Memory B cell (primary cell): Measurements from ENCODE around the gene C4A.

Source experiments
- ATAC-seq: fragments of 150-1000 bp; cut with Tn5 transposase; 2 replicates; pipeline ENCODE4 v1.10.0; 2021; ENCODE audit warnings: low read depth, mild to moderate bottlenecking, moderate library complexity
- DNase-seq, 2 donors: peaks; one replicate each; pipeline ENCODE4 v3.0.0; 2022; ENCODE audit warnings: low spot score in 2 of 2
- H3K27ac Mint-ChIP-seq: one replicate; pipeline ENCODE4 v1.8.0; 2022; ENCODE audit warnings: mild to moderate bottlenecking, moderate library complexity, mixed read lengths
- H3K27me3 Mint-ChIP-seq: one replicate; pipeline ENCODE4 v1.8.0; 2022; ENCODE audit warnings: mixed read lengths
- H3K36me3 Mint-ChIP-seq: one replicate; pipeline ENCODE4 v1.8.0; 2022; ENCODE audit warnings: mild to moderate bottlenecking, mixed read lengths
- H3K4me1 Mint-ChIP-seq: one replicate; pipeline ENCODE4 v1.8.0; 2022; ENCODE audit warnings: mixed read lengths
- H3K4me3 Mint-ChIP-seq: one replicate; pipeline ENCODE4 v1.8.0; 2022; ENCODE audit warnings: mild to moderate bottlenecking, moderate library complexity, mixed read lengths
- H3K9me3 Mint-ChIP-seq: one replicate; pipeline ENCODE4 v1.8.0; 2022; ENCODE audit warnings: mixed read lengths

C4A gene

DNA sequence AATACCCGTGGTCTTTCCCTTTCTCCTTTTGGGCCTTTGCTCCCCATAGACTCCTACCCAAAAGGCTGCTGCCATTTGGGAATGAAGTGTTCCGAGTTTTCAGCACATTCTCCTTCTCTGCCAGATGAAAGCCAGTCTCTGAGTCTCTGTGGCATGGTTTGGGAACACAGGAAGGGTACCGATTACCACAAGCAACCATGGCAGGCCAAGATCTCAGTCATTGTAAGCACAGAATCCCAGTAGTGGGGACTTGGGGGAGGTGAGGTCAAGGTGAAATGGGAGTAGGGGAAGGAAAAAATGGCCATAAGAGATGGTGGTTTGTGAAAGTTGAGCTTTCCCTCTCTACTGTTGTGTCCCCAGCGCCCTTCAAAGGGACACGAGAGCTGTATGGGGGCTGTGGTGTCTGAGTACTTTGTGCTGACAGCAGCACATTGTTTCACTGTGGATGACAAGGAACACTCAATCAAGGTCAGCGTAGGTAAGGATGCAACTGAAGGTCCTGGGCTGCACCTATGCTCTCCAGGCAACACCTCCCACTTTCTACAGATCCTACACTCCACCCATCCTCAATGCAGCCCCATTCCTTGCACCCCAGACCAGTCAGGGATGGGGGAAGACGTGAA lies 31.8 kb upstream of the C4A start:
- Mint-ChIP-seq H3K27ac (no peak overlapping the region), H3K27me3 (no peaks in the 10 kb centered on the region), H3K4me3 (no peak overlapping the region), H3K4me1 (peaks cover 2% of the 10 kb centered on the region), H3K9me3 (no peaks in the 10 kb centered on the region), H3K36me3 (peaks cover 21% of the 10 kb centered on the region)
- DNase-seq (no peak), ATAC-seq (no peak)

DNA sequence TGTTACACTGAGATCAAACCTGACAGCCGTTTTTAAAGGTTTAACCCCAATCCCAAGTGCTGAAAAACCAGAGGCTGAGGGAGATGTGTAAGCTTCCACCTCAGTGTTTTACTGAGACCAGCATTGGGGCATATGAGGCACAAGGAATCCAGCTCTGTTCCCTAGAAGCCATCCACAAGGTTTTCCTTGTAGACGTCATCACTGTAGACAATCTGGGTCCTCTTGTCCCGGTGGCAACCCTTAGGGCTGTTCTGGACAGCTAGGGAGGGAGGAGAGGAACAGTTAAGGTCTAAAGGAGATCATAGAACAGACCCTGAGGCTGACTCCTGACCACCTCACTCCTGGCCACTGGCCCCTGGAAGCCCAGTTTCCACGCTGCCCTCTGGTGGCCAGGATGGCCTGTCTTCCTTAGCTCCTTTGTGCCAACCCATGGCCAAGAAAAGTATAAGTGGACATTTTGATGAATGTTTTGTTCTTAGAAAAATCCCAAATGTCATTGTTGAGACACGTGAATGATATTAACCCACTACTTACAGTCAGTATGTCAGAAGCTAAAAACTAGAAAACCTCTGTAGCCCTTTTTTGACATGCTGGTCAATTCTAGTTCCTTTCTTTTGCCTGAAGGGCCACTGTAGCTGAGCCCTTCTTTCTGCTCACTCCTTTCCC lies 29.6 kb upstream of the C4A start:
- peak overlapping the region; percentile 67 for H3K27ac Mint-ChIP-seq
- H3K9me3 Mint-ChIP-seq, result no peaks in the 10 kb centered on the region
- no peak overlapping the region for H3K4me3 Mint-ChIP-seq
- peaks cover 23% of the 10 kb centered on the region for H3K36me3 Mint-ChIP-seq
- ATAC-seq (peak; percentile 35), DNase-seq (no peak)
- peaks cover 2% of the 10 kb centered on the region for H3K4me1 Mint-ChIP-seq
- no peaks in the 10 kb centered on the region for H3K27me3 Mint-ChIP-seq

DNA sequence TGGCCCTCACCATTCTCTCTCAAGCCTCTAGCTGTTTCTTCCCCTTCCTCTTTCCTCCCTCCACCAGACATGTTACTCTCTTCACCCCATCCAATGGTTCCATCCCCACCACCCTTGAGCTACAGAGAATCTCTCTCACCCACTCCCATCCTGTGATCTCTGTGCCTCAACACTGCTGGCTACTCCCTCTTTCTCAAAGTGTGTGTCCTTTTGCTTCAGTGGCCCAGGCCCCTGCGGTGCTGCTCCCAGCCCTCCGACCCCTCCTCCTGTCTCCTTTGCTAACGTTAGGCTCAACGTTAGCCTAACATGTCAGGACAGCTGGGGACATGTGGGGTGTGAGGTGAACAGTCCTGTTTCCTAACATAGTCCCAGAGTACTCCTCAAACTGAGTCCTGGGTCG lies 29.0 kb upstream of the C4A start:
- H3K4me3 Mint-ChIP-seq, result no peak overlapping the region
- H3K4me1 Mint-ChIP-seq, result peaks cover 2% of the 10 kb centered on the region
- peak overlapping the region; percentile 67 for H3K27ac Mint-ChIP-seq
- DNase-seq, result no peak
- H3K9me3 Mint-ChIP-seq, result no peaks in the 10 kb centered on the region
- H3K27me3 Mint-ChIP-seq, result no peaks in the 10 kb centered on the region
- ATAC-seq, result no peak
- H3K36me3 Mint-ChIP-seq, result peaks cover 23% of the 10 kb centered on the region

- peaks cover 8% of the 10 kb centered on the region for H3K4me1 Mint-ChIP-seq
- ATAC-seq (no peak), DNase-seq (no peak)
- no peaks in the 10 kb centered on the region for H3K9me3 Mint-ChIP-seq
- H3K27ac Mint-ChIP-seq, result peak overlapping the region; percentile 77
- no peaks in the 10 kb centered on the region for H3K27me3 Mint-ChIP-seq
- H3K4me3 Mint-ChIP-seq, result no peak overlapping the region
- peaks cover 23% of the 10 kb centered on the region for H3K36me3 Mint-ChIP-seq
These were observed 27.3 kb upstream of the C4A start for GRCh38 chr6:31954511-31954910.

- H3K4me1 Mint-ChIP-seq, result peaks cover 13% of the 10 kb centered on the region
- H3K9me3 Mint-ChIP-seq, result no peaks in the 10 kb centered on the region
- H3K27me3 Mint-ChIP-seq, result no peaks in the 10 kb centered on the region
- H3K36me3 Mint-ChIP-seq, result peaks cover 29% of the 10 kb centered on the region
- no peak overlapping the region for H3K4me3 Mint-ChIP-seq
- H3K27ac Mint-ChIP-seq, result no peak overlapping the region
- ATAC-seq, result no peak
- DNase-seq, result no peak
These were observed 25.1 kb upstream of the C4A start for GRCh38 chr6:31956796-31957195.

- DNase-seq (no peak), ATAC-seq (no peak)
- Mint-ChIP-seq H3K9me3 (no peaks in the 10 kb centered on the region), H3K4me1 (peaks cover 17% of the 10 kb centered on the region), H3K27ac (peak overlapping the region; percentile 94), H3K27me3 (no peaks in the 10 kb centered on the region), H3K36me3 (peaks cover 36% of the 10 kb centered on the region), H3K4me3 (peak overlapping the region; percentile 93)
These were observed 23.5 kb upstream of the C4A start for GRCh38 chr6:31958412-31958740.

GRCh38 chr6:31958741-31959739 lies 22.8 kb upstream of the C4A start, which contains the start of the genes NELFE and SKIC2:
TSS of gene NELFE (minus strand) at chr6:31958971. CDS start at chr6:31958446, 525 bp downstream.
TSS of gene SKIC2 (plus strand) at chr6:31959175. CDS start at chr6:31959193, 18 bp downstream.
- Mint-ChIP-seq H3K4me1 (peaks cover 17% of the 10 kb centered on the region), H3K4me3 (peak within 1 kb of the TSS; percentile 93), H3K36me3 (peaks cover 35% of the 10 kb centered on the region), H3K9me3 (no peaks in the 10 kb centered on the region), H3K27me3 (no peaks in the 10 kb centered on the region), H3K27ac (peak within 1 kb of the TSS; percentile 94)
- DNase-seq (peak; percentile 97 to 98), ATAC-seq (peak; percentile 97)

- Mint-ChIP-seq H3K27me3 (no peaks in the 10 kb centered on the region), H3K4me1 (peaks cover 19% of the 10 kb centered on the region), H3K9me3 (no peaks in the 10 kb centered on the region), H3K27ac (peak overlapping the region; percentile 62), H3K36me3 (peaks cover 36% of the 10 kb centered on the region), H3K4me3 (no peak overlapping the region)
- ATAC-seq, result no peak
- DNase-seq, result no peak
These were observed 20.2 kb upstream of the C4A start for GRCh38 chr6:31961616-31962015.

GRCh38 chr6:31963921-31964320 lies 17.9 kb upstream of the C4A start:
- Mint-ChIP-seq H3K4me3 (no peak overlapping the region), H3K27me3 (no peaks in the 10 kb centered on the region), H3K36me3 (peaks cover 49% of the 10 kb centered on the region), H3K27ac (no peak overlapping the region), H3K4me1 (peaks cover 17% of the 10 kb centered on the region), H3K9me3 (no peaks in the 10 kb centered on the region)
- no peak for DNase-seq
- ATAC-seq, result no peak

DNA sequence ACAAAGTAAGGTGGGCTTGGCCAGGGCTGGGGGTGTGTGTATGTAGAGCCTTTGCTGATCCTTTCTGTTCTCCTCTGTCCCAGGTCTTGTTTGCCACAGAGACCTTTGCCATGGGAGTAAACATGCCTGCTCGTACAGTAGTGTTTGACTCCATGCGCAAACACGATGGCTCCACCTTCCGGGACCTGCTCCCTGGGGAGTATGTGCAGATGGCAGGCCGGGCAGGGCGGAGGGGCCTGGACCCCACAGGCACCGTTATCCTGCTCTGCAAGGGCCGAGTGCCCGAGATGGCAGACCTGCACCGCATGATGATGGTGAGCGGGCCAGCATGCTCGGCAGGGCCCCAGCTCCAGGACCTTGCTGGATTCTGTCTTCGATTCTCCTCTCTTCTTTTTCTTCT lies 16.2 kb upstream of the C4A start:
- no peak for ATAC-seq
- peaks cover 55% of the 10 kb centered on the region for H3K36me3 Mint-ChIP-seq

GRCh38 chr6:31966506-31966905 lies 15.4 kb upstream of the C4A start:
- Mint-ChIP-seq H3K4me1 (peaks cover 20% of the 10 kb centered on the region), H3K36me3 (peaks cover 49% of the 10 kb centered on the region), H3K27me3 (no peaks in the 10 kb centered on the region), H3K9me3 (no peaks in the 10 kb centered on the region), H3K27ac (peak overlapping the region; percentile 65), H3K4me3 (no peak overlapping the region)
- DNase-seq (no peak), ATAC-seq (no peak)

More for the DNA sequence above, 16.2 kb upstream of the C4A start:
- Mint-ChIP-seq H3K27ac (no peak overlapping the region), H3K4me3 (no peak overlapping the region), H3K9me3 (no peaks in the 10 kb centered on the region), H3K27me3 (no peaks in the 10 kb centered on the region), H3K4me1 (peaks cover 17% of the 10 kb centered on the region)
- no peak for DNase-seq

DNA sequence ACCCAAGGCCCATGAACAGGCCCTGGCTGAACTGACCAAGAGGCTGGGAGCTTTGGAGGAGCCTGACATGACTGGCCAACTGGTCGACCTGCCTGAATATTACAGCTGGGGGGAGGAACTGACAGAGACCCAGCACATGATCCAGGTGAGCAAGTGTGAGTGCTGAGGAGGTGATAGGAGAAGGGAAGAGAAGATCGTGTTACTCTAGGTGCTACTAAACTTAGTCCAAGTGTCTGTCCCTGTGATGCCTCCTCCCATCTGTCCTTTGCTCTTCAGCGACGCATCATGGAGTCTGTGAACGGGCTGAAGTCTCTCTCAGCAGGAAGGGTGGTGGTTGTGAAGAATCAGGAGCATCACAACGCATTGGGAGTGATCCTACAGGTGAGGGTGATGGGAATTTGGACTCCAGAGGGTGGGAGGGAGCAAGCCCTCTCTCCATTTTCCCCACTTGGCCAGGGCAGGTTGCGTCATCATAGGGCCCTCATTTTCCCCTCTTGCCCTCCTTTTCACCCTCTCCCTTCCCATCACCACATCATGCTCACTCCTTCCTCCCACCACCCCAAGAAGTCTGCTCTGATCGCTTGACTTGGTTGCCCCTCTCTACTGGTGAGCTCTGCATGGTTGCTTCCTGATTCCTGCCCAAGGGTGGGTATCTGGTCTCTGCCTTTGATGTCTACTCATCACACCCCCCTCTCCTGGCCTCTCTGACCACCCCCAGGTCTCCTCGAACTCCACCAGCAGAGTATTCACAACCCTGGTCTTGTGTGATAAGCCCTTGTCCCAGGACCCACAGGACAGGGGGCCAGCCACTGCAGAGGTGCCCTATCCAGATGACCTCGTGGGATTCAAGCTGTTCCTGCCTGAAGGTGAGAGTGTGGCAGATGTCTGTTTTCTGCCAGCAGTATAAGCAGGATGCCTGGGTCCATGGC lies 14.6 kb upstream of the C4A start:
- no peak for ATAC-seq
- Mint-ChIP-seq H3K36me3 (peaks cover 41% of the 10 kb centered on the region), H3K4me3 (no peak overlapping the region), H3K27ac (peak overlapping the region; percentile 65), H3K27me3 (no peaks in the 10 kb centered on the region), H3K4me1 (peaks cover 23% of the 10 kb centered on the region), H3K9me3 (no peaks in the 10 kb centered on the region)
- no peak for DNase-seq

- peaks cover 25% of the 10 kb centered on the region for H3K4me1 Mint-ChIP-seq
- ATAC-seq, result no peak
- H3K4me3 Mint-ChIP-seq, result no peak overlapping the region
- H3K9me3 Mint-ChIP-seq, result no peaks in the 10 kb centered on the region
- peak overlapping the region; percentile 65 for H3K27ac Mint-ChIP-seq
- no peaks in the 10 kb centered on the region for H3K27me3 Mint-ChIP-seq
- peaks cover 35% of the 10 kb centered on the region for H3K36me3 Mint-ChIP-seq
- DNase-seq, result no peak
These were observed 13.9 kb upstream of the C4A start for GRCh38 chr6:31967926-31968320.
